Hepatic stellate cell (primary cell): ENCODE results near the gene PLA2G15.
A peak's percentile ranks its signal among the peaks of the same experiment; 100 is the strongest.

Experiments used
- DNase-seq: peaks from one replicate; pipeline ENCODE4 v3.0.0; 2011; ENCODE audit warnings: low spot score

Gene PLA2G15

DNA sequence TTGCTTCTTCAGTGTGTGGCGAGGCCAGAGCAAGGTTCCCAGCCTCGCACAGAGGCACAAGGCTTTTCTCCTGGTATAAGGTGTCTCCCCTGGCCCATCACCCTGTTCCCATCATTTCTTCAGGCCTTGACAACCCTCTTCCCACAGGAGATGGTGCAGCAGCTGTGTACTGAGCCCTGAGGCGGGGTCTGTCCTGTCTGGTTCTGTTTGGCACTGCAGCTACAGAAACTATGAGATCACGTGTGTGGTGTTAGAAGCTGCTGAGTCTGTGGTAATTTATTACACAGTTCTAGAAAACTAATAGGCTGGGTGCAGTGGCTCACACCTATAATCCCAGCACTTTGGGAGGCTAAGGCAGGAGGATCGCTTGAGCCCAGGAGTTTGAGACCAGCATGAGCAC, 7.2 kb downstream of the PLA2G15 start:
- no peak for DNase-seq

DNA sequence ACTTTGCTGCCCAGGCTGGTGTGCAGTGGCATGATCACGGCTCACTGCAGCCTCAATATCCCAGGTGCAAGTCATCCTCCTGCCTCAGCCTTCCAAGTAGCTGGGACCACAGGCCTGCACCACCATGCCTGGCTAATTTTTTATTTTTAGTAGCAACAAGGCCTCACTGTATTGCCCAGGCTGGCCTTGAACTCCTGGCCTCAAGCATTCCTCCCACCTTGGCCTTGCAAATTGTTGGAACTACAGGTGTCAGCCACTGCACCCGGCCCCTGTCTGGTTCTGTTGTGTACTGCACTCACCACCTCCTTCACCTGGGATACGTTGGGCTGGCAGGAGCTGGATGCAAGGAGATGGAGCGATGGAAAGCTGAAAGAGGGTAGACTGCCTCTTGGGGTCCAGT, 8.5 kb downstream of the PLA2G15 start:
- DNase-seq, result no peak

DNA sequence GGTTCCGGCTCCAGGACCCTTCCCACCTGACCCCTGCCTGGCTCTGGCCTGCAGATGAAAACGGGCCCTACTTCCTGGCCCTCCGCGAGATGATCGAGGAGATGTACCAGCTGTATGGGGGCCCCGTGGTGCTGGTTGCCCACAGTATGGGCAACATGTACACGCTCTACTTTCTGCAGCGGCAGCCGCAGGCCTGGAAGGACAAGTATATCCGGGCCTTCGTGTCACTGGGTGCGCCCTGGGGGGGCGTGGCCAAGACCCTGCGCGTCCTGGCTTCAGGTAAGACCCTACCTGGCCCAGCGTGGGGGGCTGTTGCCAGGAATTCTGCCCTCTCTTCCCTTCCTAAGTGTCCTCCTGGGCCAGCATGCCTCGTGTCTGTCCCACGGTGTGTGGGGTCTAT, 10.5 kb downstream of the PLA2G15 start:
- no peak for DNase-seq

DNA sequence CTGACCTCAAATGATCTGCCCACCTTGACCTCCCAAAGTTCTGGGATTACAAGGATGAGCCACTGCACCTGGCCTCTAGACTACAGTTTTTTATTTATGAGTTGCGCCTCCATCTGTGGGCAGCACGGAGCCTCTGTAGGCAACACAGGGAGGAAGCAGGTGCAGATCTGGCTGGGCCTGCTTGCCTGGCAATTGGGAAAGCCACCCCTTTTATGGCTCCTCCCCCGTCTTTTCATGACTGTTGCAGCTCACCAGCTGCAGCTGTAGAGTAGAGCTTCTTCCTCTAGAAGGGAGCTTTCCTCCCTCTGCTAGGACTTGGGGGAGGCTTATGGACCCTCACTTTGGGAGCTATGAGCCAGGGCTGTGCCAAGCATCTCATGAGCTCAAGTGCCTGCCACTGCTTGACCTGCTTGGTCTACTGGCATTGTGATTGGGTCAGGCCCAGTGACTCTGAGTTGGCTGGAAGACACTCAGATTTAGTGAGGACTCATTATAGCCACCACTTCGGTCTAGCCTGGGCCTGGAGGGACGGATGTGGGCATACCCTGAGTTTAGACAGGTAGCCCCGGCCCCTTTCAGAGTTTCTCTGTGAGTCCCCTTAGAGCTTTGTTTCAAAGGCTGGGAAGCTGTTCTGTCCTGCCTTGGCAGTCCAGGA, 12.2 kb downstream of the PLA2G15 start:
- no peak for DNase-seq

DNA sequence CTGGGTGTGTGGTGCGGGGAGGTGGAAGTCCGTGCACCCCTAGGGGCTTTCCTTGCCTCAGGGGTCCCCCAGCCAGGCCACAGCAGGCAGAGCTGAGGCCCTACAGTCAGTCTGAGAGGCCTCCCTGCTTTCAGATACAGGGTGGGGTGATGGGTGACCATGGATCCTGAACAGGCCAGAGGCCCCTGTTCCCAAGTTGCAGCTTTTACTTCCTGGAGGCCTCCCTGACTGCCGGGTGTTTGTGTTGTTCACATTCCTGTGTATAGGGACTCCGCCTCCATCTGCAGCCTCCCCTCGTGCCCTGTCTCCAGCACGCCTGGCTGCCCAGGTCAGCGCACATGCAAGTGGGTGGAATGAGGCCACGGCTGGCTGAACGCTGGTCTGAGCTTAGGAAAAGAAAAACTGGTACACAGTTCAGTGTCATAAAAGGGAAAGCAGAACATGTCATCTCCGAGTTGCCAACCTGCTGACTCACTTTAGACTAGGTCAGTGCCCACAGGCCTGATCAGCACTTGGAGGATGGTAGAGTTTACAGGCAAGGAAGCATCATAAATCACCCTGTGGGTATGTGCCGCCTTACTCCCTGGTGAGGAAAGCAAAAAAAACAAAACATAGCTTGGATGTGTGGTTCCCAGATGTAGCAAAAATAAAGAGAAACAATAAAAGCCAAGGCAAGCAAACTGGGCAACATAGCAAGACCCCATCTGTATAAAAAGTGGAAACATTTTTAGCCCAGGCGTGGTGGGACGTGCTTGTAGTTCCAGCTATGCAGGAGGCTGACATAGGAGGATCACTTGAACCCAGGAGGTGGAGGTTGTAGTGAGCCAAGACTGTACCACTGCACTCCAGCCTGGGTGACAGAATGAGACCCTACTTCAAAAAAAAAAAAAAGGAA, 13.0 kb downstream of the PLA2G15 start:
- no peak for DNase-seq

DNA sequence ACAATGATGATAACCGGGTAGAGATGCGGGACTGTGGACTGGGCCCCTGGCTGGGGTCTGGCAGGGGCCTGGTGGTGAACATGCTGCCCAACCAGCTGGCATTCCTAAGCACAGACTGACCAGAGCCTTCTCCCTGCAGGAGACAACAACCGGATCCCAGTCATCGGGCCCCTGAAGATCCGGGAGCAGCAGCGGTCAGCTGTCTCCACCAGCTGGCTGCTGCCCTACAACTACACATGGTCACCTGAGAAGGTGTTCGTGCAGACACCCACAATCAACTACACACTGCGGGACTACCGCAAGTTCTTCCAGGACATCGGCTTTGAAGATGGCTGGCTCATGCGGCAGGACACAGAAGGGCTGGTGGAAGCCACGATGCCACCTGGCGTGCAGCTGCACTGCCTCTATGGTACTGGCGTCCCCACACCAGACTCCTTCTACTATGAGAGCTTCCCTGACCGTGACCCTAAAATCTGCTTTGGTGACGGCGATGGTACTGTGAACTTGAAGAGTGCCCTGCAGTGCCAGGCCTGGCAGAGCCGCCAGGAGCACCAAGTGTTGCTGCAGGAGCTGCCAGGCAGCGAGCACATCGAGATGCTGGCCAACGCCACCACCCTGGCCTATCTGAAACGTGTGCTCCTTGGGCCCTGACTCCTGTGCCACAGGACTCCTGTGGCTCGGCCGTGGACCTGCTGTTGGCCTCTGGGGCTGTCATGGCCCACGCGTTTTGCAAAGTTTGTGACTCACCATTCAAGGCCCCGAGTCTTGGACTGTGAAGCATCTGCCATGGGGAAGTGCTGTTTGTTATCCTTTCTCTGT, 14.0 kb downstream of the PLA2G15 start:
- no peak for DNase-seq

DNA sequence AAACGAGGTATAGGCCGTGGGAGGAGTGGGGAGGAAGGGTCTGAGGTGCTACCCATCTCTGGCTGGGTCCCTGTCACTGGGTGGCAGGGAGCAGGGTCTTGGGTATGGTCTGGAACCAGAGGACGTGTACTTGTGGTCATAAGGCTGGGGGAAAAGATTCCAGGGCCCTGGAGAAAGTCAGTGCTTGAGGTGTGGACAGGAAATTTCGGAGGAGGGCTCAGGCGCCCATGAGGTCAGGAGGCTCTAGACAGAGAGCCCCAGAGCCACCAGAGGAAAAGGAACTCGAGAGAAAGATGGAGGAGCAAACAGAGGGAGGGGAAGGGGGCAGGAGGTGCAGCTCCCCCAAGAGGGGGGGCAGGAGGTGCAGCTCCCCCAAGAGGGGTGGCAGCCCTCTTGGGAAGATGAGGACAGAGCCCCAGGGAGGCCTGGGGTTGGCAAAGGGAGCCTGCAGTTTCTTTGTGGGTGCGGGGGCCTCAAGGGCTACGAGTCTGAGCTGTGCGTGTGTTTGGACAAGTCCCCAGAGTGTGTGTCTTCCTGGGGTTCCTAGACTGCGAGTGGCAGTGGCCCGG, 18.5 kb downstream of the PLA2G15 start:
- DNase-seq, result no peak

DNA sequence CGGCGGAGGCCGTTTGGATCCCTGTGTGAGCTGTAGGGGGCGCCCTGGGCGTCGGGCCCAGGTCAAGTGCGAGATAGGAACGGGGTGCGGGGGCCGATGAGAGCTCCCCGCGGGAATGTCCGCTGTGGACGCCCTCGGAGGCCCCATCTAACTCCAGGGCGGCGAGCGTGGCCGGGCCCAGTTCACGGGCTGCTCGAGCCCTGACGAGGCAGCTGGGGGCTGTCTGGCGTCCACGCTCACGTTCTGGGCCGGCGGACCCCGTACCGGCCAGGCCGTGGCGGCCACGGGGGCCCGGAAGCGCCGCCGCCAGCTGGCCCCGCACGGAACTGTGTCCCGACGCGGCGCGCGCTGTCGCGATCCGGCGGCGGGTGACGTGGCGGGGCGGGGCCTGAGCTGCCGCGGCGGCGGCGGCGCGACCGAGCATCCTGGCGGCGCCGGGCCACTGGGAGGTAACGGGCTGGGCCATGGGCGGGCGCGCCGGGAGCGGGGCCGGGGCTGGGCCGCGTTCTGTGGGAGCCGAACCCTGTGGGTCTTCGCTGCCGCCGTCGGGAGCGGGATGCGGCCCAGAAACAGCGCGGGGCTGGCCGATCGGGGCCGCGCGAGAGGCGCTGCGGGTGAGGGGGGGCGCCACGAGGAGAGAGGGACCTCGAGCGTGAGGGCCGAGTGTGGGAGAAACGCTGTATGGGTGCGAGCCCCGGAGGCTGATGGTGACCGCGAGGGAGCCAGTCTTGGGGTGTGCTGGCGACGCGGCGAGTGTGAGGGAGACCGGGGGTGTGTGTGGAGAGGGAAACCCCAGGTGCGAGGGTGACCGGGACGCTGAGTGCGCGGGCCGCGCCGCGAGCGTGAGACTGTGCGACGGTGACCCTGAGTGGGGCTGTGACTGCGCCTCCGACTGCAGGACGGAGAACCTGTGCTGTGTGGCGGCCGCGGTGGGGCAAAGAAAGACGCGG, 19.2 kb downstream of the PLA2G15 start, which contains the start of gene SLC7A6:
Gene SLC7A6, plus strand, starts transcription at position 399 of the 950 bp plus-strand sequence. CDS start 10,201 bp downstream, outside the sequence.
- DNase-seq, result peak; percentile 93

DNA sequence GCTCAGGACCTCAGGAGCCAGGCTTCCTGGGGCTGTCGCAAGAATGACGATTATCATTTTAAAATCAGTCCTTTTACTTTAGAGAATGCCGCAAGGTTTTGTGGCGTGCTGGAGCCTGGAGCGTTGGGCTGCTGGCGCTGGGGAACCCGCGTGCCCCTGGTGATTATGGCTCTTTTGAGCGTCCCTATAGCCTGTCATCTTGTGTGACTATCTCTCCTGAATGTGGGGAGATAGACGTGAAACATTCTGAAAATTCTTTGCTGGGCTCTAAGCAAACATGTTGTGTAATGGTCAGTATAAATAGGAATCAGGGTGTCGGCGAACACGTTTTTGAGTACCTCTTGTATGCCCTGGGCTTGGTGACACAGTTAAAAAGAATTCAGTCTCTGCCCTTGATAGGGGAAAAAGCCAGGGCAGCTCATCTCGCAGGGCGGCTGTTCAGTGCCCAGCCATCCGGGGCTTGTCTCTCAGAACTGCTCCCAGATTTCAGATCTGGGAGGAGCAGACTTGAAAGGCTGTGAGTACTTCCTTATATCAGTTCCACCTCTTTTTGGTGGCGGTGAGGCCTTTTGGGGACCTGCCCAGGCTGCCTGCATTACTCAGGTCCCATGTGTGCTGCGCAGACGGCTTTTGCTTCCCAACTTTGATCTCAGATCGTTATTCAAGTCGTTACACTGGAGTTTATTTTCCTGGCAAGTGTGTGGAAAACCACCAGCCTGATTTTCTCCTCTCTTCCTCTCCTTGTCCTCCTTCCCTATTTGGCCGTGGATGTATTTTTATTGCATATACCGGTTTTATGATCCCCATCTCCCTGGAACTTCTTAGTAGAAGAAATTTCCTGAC, 20.1 kb downstream of the PLA2G15 start:
- DNase-seq, result peak; percentile 84

DNA sequence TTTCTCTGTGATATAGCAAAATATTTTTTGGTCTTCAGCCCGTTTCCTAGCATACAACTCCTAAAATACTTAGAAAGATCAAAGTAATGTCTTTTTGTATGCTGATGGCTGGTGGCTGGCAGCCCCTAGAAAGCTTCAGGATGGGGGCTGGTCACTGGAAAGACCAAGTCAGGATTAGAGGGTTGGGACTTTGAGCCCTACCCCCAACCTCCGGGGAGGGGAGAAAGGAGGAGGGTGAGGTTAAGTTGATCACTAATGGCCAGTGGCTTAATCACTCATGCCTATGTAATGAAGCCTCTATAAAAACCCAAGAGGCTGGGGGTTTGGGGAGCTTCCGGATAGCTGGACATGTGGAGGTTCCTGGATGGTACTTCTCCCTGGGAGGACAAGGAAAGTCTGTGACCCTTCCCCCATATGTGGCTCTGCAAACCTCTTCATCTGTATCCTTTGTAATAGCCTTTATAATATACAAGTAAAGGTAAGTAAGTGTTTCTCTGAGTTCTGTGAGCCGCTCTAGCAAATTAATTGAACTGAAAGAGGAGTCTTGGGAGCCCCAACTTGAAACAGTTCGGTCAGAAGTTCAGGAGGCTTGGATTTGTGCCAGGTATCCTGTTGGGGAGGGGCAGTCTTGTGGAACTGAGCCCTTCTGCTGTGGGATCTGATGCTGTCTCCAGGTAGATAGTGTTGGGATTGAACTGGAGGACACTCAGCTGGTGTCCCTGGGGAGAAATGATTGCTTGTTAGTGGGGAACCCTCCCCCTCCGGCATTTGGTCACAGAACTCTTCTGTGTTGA, 22.6 kb downstream of the PLA2G15 start:
- DNase-seq, result no peak

DNA sequence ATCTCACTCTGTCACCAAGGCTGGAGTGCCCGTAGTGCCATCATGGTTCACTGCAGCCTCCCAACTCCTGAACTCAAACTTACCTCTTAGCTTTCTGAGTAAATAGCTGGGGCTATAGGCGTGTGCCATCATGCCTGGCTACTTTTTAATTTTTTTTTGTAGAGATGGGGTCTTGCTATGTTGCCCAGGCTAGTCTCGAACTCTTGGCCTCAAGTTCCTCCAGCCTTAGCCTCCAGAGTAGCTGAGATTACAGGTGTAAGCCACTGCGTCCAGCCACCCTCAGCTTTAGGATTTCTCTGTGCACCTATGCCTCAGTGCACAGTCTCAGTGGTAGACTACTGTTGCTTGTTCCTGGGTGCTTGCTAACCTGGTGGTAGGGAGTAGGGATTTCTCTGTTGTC, 24.6 kb downstream of the PLA2G15 start:
- no peak for DNase-seq

DNA sequence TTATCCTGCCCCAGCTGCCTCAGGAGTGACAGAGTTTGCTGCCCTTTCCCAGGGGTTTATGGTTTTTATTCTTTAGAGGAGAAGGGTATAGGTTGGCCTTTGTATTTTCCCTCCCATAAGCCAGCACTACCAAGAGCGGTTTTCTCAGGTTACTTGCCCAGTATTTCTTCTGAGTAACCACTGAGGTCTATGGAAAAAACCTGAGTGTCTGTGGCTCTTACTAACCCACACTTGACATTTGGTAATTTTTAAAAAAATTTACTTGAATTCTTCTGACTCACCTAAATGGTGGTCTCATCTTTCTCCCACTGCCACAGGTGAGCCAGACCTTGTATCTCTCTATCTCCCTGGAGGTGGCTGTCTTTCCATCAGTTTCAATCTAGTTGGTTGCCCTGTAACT, 25.2 kb downstream of the PLA2G15 start:
- DNase-seq, result no peak

DNA sequence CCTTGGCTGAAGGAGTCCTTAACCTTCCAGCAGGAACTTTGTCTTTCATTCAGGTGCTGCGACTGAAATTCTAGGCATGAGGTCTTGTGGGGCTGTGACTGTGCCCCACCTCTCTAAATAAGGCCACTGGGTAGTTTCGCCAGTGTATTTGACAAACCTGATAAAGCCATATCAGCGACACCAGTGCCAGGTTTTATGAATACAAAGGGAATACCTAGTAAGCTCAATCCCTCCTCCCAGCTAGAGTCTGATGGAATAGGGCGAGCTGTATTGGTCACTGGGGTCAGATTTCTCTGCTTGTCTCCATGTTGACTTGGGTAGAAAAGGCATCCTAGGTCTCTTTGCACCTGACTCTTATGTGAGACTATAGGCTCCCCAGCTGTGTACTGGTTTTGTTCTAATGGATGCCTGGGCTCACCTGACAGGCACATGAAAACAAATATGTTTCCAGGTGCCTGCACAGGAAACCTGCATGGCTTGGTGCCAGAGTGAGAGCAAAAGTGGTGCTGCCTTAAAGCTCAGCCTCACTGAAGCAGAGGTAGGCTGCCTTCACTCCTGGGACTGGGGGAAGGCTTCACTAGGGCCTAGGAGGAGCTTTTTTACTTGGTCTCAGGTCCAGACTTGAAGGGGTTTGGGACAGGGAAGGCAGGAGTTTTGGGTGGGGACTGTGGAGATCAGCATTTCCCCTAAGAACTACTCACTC, 27.5 kb downstream of the PLA2G15 start:
- DNase-seq, result no peak

DNA sequence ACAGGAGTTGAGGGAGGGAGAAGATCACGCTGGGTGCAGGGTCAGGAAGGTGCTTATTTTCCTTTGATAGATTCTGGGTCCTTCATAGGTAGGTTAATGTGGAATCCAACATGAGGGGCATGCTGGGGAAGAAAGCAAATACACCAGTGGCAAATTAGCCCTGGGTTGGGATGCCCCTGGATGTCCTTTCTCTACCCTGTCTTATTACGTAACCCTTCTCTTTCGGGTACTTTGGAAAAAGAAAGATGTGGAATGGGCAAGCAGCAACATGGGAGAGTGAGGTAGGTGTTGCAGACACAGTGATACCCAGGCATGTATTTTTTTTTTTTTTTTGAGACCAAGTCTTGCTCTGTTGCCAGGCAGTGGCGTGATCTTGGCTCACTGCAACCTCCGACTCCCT, 28.3 kb downstream of the PLA2G15 start:
- no peak for DNase-seq

DNA sequence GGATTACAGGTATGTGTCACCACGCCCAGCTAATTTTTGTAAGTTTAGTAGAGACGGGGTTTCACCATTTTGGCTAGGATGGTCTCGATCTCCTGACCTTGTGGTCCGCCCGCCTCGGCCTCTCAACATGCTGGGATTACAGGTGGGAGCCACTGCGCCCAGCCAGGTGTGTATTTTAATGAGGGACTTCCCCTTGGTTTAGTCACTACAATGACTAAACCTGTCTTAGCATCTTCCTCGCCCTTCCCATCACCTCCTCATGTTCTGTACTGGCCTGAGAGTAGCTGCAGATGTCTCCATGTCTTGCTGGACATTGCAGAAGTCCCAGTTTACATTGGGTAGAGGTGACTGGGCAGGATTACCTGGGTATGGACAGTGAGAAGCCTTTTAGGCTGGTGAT, 28.7 kb downstream of the PLA2G15 start:
- DNase-seq, result no peak

DNA sequence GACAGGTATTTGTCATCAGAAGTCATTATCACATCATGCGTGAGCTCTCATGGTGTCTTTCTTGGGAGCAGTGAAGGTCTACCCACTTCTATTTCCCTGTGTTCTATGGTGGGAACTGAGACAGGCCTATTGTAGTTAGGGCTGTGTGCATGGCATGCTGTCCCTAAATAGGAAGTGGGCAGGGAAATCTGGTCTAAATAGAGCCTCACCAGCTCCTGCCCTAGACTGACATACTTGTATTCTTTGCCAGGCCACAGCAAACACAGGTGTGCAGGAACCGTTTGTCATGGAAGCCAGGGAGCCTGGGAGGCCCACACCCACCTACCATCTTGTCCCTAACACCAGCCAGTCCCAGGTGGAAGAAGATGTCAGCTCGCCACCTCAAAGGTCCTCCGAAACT, 29.3 kb downstream of the PLA2G15 start:
- DNase-seq, result no peak

DNA sequence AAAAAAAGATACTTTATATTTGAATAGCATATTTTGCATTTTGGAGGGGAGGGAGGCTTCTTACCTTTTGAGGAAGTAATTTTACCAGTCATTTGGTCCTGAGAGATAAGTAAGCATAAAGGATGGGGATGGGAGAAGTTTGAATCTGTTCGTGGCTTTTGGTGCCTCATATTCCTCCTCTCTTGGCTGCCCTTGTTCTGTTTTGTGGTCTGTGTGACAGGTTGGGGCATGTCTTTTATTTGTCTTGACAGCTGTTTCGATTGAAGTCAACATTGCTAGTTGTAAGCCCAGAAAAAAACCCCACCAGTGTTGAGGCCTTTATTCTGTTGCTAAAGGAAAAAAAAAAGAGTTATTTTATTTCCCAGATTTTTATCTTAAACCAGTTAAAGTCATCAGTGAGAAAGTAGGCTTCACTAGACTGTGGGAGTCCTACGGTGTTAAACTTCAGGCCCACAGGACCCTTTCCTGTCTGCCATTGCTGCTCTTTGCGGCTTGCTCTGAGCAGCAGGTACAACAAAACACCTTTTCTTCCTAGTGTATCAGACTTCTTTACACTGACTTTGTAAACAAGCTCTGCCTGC, 30.5 kb downstream of the PLA2G15 start:
- no peak for DNase-seq

DNA sequence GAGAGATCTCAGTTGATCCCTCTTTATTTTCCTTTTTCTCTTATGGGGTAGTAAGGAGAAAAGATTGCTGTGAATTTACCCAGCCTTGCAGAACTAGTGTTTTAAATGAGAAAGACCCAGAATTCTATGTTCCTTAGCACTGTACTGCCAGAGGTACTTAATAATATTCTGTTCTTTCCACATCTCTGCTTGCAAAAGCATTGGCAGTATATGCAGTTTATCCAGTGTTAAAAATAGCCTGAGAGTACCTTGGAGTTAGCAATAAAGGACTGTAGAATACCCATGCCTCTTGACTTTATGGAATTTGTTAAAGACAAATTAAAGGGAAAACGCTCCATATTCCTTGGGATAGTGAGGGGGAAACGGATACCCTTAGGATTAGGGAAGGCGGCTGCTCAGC, 31.1 kb downstream of the PLA2G15 start:
- no peak for DNase-seq
